Measurements from ENCODE around the gene TMEM164.

TMEM164 gene

GRCh38 chrX:110175146-110175545, 172.2 kb downstream of the TMEM164 start:
- in situ Hi-C loops (cut with MboI; ENCODE audit: low pct_unique_long_range_greater_than_20kb, low sequenced_read_pairs): no loop called here
- peak; percentile 92 for DNase-seq

DNA sequence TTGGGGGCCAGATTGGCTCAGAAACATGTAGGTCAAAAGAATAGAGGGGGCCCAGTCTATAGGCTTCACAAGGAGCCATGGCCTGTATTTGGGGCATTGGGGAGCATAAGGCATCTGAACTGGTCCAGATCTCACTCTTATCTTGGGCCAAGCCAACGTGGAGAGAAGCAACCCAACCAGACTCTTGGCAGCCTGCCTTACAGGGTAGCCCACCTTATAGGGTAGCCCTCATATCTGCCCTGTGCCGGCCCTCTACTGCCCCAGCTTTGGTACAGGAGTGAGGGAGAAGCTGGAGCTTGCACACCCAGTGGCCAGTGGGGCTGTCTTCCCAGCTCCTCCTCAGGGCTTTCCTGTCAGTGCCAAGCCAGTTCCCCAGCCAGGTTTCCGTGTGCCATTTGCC, 172.8 kb downstream of the TMEM164 start:
- no peak for DNase-seq
- in situ Hi-C loops (cut with MboI; ENCODE audit: low pct_unique_long_range_greater_than_20kb, low sequenced_read_pairs): no loop called here

DNA sequence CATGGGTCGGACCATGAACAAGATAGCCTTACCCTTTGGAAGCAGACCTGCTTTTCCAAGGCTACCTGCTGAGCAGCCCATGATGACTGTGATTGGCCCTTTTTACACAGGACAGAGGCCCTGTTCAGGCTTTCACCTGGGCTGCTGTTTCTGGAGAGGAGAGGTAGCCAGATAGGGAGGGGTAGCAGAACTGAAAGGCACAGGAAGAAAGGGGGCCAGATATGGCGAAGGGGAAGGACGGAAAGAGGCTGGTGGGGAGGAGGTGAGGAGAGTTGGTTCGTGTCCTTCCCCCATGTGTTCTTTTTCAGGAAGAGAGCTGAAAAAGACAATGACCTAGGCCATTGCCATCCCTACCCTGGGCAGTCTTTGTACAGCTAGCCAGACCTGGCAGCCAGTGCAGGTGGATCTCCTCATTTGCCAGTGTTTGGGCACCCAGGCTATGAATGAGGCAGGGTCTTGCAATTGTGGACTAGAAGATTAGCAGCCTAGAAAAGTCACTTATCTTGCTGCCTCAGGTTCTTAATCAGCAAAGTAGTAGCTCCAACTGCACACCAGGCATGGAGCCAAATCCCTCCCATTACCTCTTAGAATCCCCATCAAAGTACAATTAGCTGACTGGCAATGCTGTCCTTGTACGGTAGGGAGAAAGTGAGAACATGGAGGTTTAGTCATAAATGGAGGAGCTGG, 175.4 kb downstream of the TMEM164 start:
- in situ Hi-C loops (cut with MboI; ENCODE audit: low pct_unique_long_range_greater_than_20kb, low sequenced_read_pairs): no loop called here
- DNase-seq: no peak

- DNase-seq: no peak
- in situ Hi-C loops (cut with MboI; ENCODE audit: low pct_unique_long_range_greater_than_20kb, low sequenced_read_pairs): no loop called here
Measured at GRCh38 chrX:110180176-110180927, 177.4 kb downstream of the TMEM164 start.

DNA sequence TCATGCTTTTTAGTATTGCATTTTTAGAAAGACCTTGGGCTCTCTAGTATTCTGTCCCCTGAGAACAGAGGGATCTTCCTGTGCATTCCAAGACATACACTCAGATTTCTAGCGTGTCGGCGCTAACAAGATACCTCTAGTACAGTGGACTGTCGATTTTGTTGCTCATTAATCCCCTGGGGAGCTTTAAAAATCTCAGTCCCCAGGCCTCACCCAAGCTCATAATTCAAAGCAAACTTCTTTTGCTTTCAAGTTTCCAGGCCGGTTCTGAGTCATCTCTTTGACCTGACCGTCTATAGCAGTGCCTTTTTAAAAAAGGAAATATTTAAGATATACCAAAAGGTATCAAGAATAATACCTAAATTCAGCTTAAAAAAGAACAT, 178.0 kb downstream of the TMEM164 start:
- in situ Hi-C loops (cut with MboI; ENCODE audit: low pct_unique_long_range_greater_than_20kb, low sequenced_read_pairs): no loop called here
- no peak for DNase-seq

DNA sequence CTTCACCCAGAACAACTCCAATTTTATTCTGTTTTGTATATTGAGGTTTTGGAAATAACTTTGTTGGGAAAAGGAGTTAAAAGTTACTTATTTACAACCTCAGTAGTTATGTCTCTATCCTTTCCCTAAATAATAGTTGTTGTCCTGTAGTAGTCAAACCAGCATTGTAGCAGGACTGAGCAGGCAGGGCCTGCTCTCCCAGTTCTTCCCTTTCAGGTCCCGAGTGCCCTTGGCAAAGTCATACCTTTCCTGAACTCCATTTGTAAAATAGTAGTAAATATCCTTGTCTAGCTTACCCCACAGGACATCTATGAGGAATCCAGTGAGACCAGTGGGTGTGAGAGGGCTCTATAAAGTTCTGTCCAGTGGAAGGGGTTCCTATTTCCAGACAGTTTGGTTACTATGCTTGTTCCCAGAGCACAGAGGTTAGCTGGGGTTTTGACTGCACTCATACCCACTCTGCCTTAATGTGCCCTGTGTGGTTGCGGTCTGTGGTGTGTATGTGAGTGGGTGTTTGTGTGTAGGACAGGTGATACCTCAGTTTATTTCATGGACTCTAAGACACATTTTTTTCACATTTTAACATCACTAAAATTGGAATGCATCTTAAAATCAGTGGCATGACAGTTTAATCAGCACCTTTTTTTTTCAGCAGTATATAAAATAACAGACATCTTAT, 178.7 kb downstream of the TMEM164 start:
- in situ Hi-C loops (cut with MboI; ENCODE audit: low pct_unique_long_range_greater_than_20kb, low sequenced_read_pairs): no loop called here
- DNase-seq: no peak

- no peak for DNase-seq
- in situ Hi-C loops (cut with MboI; ENCODE audit: low pct_unique_long_range_greater_than_20kb, low sequenced_read_pairs): no loop called here
Measured at GRCh38 chrX:110182362-110182761, 179.4 kb downstream of the TMEM164 start.

GRCh38 chrX:110182865-110183264, 180.0 kb downstream of the TMEM164 start:
- no peak for DNase-seq
- in situ Hi-C loops (cut with MboI; ENCODE audit: low pct_unique_long_range_greater_than_20kb, low sequenced_read_pairs): no loop called here

DNA sequence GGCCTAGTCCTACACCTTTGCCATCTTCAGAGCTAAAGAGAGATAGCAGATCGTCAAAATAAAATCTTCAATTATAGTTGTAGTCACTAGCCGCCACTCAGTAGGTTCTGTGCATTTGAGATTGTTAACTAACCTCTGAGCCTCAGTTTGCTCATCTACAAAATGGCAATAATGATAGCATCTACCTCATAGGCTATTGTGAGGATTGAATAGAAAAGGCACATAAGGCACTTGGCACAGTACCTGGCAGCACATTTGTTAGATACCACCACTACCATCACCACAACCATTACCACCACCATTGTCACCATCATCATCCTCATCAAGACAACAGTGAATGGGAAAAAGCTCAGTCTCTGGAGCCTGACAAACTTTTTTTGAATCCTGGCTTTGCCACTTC, 180.4 kb downstream of the TMEM164 start:
- in situ Hi-C loops (cut with MboI; ENCODE audit: low pct_unique_long_range_greater_than_20kb, low sequenced_read_pairs): no loop called here
- no peak for DNase-seq

DNA sequence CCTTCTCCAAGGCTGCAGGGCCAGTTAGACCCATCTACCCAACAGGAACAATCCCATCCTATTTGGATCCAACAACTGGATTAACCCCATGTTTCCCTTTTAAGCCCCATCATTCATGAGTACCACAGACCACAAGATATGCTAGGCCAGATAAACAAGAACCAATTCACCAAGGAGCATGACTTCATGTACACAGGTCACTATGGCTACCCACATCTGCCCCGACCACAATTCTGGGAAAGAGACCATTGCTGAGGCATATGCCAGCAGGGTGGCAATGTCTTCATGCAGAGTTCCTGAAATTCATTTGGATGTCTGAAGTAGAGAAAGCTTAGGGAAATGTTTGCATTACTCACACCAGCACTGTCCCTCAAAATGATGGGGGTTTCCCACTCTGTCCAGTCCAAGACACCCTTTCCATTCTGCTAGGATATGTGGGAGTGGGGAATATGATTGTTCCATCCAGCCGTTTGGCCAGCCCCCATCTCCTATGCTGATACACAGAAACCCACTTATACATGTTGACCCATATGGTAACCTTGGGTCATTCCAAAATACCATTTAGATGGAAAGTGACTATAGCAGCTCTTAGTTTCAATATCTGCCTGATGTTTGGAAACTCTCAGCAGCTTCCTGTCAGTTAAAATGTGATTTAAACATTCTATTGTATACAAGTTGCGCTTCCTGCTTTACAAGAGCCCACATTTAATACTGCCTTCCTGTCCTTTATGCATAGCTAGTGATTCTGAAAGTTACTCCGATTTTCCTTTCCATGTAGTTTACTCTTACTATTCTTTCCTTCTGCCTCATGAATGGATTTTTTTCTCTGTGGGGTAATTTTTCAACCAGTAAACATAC, 186.0 kb downstream of the TMEM164 start:
- in situ Hi-C loops (cut with MboI; ENCODE audit: low pct_unique_long_range_greater_than_20kb, low sequenced_read_pairs): no loop called here
- no peak for DNase-seq

- in situ Hi-C loops (cut with MboI; ENCODE audit: low pct_unique_long_range_greater_than_20kb, low sequenced_read_pairs): no loop called here
- peak; percentile 85 for DNase-seq
Measured at GRCh38 chrX:110192516-110192915, 189.6 kb downstream of the TMEM164 start.

GRCh38 chrX:110194977-110195376, 192.1 kb downstream of the TMEM164 start:
- in situ Hi-C loops (cut with MboI; ENCODE audit: low pct_unique_long_range_greater_than_20kb, low sequenced_read_pairs): no loop called here
- no peak for DNase-seq

GRCh38 chrX:110201799-110202198, 198.9 kb downstream of the TMEM164 start:
- in situ Hi-C loops (cut with MboI; ENCODE audit: low pct_unique_long_range_greater_than_20kb, low sequenced_read_pairs): no loop called here
- no peak for DNase-seq

DNA sequence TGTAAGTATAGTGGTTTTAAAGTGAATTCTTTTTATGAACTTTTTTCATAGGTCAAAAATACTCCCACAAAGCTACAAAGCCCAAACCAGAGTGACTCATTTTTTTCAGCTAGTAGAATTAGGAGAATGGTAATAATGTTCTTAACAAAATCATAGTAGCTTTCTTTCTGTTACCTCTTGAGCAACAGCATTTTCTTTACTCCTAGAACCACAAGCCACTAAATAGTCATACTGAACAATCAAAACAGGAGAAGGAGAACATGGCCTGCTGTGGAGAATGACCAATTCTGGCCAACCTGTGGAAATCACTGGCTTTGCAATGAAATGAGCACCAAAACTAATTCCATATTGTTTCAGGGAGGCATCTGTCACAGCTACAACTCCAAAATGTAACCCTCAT, 202.1 kb downstream of the TMEM164 start:
- in situ Hi-C loops (cut with MboI; ENCODE audit: low pct_unique_long_range_greater_than_20kb, low sequenced_read_pairs): no loop called here
- no peak for DNase-seq

- in situ Hi-C loops (cut with MboI; ENCODE audit: low pct_unique_long_range_greater_than_20kb, low sequenced_read_pairs): no loop called here
- DNase-seq: no peak
Measured at GRCh38 chrX:110208092-110208491, 205.2 kb downstream of the TMEM164 start.

- no peak for DNase-seq
- in situ Hi-C loops (cut with MboI; ENCODE audit: low pct_unique_long_range_greater_than_20kb, low sequenced_read_pairs): no loop called here
Measured at GRCh38 chrX:110210417-110211139, 207.7 kb downstream of the TMEM164 start.

DNA sequence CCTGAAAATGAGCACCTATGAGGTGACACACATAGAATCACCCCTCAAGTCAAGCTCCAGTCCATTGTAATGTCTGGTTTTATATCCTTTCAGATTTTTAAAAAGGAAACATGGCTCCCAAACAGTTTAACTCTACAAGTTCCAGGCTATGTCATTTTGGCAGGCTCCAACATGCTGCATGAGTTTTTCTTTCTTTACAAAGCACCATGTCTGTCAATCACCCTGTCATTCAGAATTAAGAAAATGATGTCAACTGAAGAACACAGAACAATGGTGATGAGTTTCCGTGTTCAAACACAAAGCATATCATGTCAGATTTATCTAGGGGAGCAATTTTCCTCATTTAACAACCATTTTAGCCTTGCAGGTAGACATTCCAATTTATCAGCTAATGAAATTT, 208.4 kb downstream of the TMEM164 start:
- in situ Hi-C loops (cut with MboI; ENCODE audit: low pct_unique_long_range_greater_than_20kb, low sequenced_read_pairs): no loop called here

DNA sequence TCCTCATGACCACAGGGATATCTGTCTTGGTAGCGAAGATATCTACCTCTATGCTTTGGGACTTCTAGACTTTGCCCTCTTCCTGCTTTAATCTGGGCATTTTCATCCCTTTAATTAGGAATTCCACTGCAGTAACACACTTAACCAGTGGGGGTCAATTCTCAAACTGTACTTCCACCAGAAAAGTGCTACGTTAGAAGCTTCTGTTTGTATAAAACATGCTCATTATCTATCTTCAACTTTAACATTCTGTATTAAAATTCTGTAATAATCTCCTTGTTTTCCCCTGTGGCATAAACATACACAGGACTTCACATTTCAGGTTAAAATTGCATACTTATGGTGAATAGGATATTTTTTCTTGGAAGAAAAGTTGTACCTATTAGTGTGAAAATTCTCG, 209.4 kb downstream of the TMEM164 start:
- DNase-seq: no peak
- in situ Hi-C loops (cut with MboI; ENCODE audit: low pct_unique_long_range_greater_than_20kb, low sequenced_read_pairs): no loop called here

More for the DNA sequence above, 208.4 kb downstream of the TMEM164 start:
- no peak for DNase-seq

DNA sequence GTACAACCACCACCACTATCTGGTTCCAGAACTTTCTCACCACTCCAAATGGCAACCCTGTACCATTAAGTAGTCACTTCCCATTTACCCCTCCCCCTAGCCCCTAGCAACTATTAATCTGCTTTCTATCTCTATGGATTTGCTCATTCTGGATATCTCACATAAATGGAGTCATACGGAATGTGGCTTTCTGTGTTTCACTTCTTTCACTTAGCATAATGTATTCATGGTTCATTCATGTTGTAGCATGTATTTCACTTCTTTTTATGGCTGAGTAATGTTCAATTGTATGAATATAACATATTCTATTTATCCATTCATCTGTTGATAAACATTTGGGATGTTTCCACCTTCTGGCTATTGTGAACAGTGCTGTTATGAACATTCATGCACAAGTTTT, 210.3 kb downstream of the TMEM164 start:
- no peak for DNase-seq
- in situ Hi-C loops (cut with MboI; ENCODE audit: low pct_unique_long_range_greater_than_20kb, low sequenced_read_pairs): no loop called here

Measured in KBM-7 (cell line).